HepG2 (cell line): ENCODE measurements around the gene OR2S2.

Source experiments
- ATF7 ChIP-seq, 2 experiments: fragments of 450-650 bp in 1 of 2; sonication (generic) in 1 of 2; formaldehyde crosslinking in 1 of 2; IDR thresholded peaks; 2 replicates each; pipeline versions ENCODE4 v1.4.0 to v1.6.1; 2016 to 2020; ENCODE audit warnings: antibody characterized with exemption in 1 of 2, mild to moderate bottlenecking in 1 of 2, missing genetic modification reagents in 1 of 2
- GLI4 ChIP-seq: sonication (generic); formaldehyde crosslinking; IDR thresholded peaks from 2 replicates; pipeline ENCODE4 v1.5.1; 2020; ENCODE audit warnings: missing genetic modification reagents, mild to moderate bottlenecking, moderate library complexity, borderline replicate concordance
- IRF2 ChIP-seq: IDR thresholded peaks from 2 replicates; pipeline ENCODE4 v1.6.1; 2018; ENCODE audit warnings: missing genetic modification reagents, missing compliant biosample characterization
- KLF16 ChIP-seq, 2 experiments: sonication (generic) in 1 of 2; formaldehyde crosslinking in 1 of 2; IDR thresholded peaks; 2 replicates each; pipeline versions ENCODE4 v1.6.1 to v1.8.0; 2016 to 2023; ENCODE audit warnings: missing genetic modification reagents in 2 of 2, missing compliant biosample characterization in 1 of 2
- MZF1 ChIP-seq: sonication (generic); formaldehyde crosslinking; IDR thresholded peaks from 2 replicates; pipeline ENCODE4 v1.8.1; 2023; ENCODE audit warnings: mild to moderate bottlenecking, missing genetic modification reagents, borderline replicate concordance
- NBN ChIP-seq: fragments of 450-650 bp; conservative IDR thresholded peaks from 2 replicates; pipeline ENCODE4 v1.6.1; 2017
- POLR2A ChIP-seq, 2 experiments: IDR thresholded peaks; 2 replicates each; pipeline ENCODE4 v1.6.1; 2011; ENCODE audit warnings: low read depth in 2 of 2, low read length in 2 of 2, mild to moderate bottlenecking in 1 of 2, moderate library complexity in 1 of 2; ENCODE audit not compliant: insufficient read depth in 1 of 2
- ZNF629 ChIP-seq: sonication (generic); formaldehyde crosslinking; conservative IDR thresholded peaks from 2 replicates; pipeline ENCODE4 v1.5.0; 2020; ENCODE audit warnings: missing genetic modification reagents
- ZNF776 ChIP-seq: sonication (generic); formaldehyde crosslinking; IDR thresholded peaks from 2 replicates; pipeline ENCODE4 v1.4.0; 2020; ENCODE audit warnings: mild to moderate bottlenecking, missing genetic modification reagents
- TF ChIP-seq, protein P1 (sequence below): sonication (generic); formaldehyde crosslinking; IDR thresholded peaks from 2 replicates; pipeline ENCODE4 v1.4.0; 2020; ENCODE audit warnings: missing genetic modification reagents, borderline replicate concordance
- TF ChIP-seq, protein P2 (sequence below): sonication (generic); formaldehyde crosslinking; IDR thresholded peaks from 2 replicates; pipeline ENCODE4 v1.4.0; 2020; ENCODE audit warnings: missing genetic modification reagents
- TF ChIP-seq, protein P3 (sequence below): sonication (generic); formaldehyde crosslinking; IDR thresholded peaks from 2 replicates; pipeline ENCODE4 v1.5.0; 2020; ENCODE audit warnings: mild to moderate bottlenecking, missing genetic modification reagents, moderate library complexity

DNA sequence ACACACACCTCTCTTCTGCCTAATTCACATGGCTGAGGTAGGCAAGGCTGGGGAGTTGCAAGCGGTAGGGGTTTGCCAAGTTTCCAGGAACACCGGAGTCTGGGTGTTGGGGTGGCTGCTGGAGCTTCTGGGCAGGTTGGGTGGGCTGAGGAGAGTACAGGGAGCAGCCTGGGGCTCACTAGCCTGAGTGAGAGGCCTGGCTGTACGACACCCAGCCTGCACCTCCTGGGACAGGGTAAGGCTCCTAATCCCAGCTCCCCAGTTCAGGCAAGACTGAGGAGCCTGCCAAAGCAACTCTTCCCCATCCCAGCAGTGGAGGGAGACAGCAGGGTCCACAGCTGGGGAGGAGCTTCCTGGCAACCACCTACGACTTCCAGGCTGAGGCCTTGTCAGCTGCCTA is 40.7 kb downstream of the OR2S2 start:
- TF ChIP-seq ZNF776 (no peak), IRF2 (CRISPR knock-in tag) (no peak), KLF16 (CRISPR knock-in tag; IDR thresholded peaks at IDR 0.05) (no peak), MZF1 (no peak), ZNF629 (CRISPR knock-in tag) (no peak), POLR2A (IDR thresholded peaks at IDR 0.05; ENCODE audit: insufficient read depth in 1 of 2, low read depth in 2 of 2, low read length in 2 of 2) (no peak), ATF7 (IDR thresholded peaks at IDR 0.05) (no peak), ATF7 (CRISPR knock-in tag; IDR thresholded peaks at IDR 0.05) (no peak), NBN (no peak), GLI4 (CRISPR knock-in tag) (no peak)
- TF ChIP-seq, protein P1, sequence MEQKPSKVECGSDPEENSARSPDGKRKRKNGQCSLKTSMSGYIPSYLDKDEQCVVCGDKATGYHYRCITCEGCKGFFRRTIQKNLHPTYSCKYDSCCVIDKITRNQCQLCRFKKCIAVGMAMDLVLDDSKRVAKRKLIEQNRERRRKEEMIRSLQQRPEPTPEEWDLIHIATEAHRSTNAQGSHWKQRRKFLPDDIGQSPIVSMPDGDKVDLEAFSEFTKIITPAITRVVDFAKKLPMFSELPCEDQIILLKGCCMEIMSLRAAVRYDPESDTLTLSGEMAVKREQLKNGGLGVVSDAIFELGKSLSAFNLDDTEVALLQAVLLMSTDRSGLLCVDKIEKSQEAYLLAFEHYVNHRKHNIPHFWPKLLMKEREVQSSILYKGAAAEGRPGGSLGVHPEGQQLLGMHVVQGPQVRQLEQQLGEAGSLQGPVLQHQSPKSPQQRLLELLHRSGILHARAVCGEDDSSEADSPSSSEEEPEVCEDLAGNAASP (CRISPR knock-in tag): no peak
- TF ChIP-seq, protein P2, sequence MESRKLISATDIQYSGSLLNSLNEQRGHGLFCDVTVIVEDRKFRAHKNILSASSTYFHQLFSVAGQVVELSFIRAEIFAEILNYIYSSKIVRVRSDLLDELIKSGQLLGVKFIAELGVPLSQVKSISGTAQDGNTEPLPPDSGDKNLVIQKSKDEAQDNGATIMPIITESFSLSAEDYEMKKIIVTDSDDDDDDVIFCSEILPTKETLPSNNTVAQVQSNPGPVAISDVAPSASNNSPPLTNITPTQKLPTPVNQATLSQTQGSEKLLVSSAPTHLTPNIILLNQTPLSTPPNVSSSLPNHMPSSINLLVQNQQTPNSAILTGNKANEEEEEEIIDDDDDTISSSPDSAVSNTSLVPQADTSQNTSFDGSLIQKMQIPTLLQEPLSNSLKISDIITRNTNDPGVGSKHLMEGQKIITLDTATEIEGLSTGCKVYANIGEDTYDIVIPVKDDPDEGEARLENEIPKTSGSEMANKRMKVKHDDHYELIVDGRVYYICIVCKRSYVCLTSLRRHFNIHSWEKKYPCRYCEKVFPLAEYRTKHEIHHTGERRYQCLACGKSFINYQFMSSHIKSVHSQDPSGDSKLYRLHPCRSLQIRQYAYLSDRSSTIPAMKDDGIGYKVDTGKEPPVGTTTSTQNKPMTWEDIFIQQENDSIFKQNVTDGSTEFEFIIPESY (CRISPR knock-in tag): no peak
- TF ChIP-seq, protein P3, sequence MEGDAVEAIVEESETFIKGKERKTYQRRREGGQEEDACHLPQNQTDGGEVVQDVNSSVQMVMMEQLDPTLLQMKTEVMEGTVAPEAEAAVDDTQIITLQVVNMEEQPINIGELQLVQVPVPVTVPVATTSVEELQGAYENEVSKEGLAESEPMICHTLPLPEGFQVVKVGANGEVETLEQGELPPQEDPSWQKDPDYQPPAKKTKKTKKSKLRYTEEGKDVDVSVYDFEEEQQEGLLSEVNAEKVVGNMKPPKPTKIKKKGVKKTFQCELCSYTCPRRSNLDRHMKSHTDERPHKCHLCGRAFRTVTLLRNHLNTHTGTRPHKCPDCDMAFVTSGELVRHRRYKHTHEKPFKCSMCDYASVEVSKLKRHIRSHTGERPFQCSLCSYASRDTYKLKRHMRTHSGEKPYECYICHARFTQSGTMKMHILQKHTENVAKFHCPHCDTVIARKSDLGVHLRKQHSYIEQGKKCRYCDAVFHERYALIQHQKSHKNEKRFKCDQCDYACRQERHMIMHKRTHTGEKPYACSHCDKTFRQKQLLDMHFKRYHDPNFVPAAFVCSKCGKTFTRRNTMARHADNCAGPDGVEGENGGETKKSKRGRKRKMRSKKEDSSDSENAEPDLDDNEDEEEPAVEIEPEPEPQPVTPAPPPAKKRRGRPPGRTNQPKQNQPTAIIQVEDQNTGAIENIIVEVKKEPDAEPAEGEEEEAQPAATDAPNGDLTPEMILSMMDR (CRISPR knock-in tag): no peak
